ENCODE measurements around the gene SNX11.

Gene SNX11

DNA sequence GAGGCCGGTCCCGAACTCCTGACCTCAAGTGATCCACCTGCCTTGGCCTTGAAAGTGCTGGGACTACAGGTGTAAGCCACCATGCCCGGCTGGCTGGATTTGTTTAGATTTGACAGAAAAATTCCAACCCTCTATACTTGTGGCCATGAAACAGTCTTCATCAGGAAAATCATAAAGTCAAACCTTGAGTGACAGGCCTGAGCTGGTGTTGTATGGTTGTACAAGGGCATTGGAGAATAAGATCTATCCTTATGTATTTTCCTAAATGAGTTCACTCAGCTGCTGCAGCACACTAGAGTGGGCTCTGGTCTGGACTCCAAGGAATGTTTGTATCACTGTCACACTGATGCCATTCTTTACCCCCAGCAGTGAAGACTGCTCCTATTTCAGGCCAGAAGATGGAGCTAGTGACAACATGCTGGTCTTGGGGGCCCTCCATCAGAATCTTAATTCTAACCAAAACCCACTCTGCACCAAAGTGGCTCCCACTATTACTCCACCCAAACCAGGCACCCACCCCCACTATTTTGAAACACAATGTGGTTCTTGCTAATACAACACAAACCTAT is 27.4 kb downstream of the SNX11 start:
- no peak for TF ChIP-seq ZNF274 (IDR thresholded peaks at IDR 0.05; ENCODE audit: low read depth, low read length)
- no peak overlapping the region for H3K4me3 ChIP-seq (ENCODE audit: low read length)

- H3K4me3 ChIP-seq (ENCODE audit: low read length): no peak overlapping the region
- TF ChIP-seq ZNF274 (IDR thresholded peaks at IDR 0.05; ENCODE audit: low read depth, low read length): no peak
Measured at GRCh38 chr17:48137656-48138055, 30.1 kb downstream of the SNX11 start.

DNA sequence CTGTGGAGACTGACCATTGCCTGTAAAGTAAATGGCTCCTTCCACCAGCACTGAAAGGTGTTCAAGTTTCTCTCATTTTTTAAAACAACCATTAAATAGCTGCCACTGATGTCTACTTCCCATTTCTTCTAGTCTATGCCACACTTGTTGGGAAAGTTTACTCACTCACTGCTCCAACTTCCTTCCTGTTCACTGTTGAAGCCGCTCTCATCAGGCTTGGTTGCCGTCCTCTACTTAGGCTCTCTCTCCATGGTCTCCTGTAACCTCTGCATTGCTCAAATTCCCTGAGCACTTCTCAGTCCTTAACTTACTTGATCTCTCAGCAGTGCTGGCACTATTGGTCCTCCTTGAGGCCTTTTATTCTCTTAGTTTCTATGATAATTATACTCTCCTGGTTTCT is 32.4 kb downstream of the SNX11 start:
- no peak overlapping the region for H3K4me3 ChIP-seq (ENCODE audit: low read length)
- no peak for TF ChIP-seq ZNF274 (IDR thresholded peaks at IDR 0.05; ENCODE audit: low read depth, low read length)

DNA sequence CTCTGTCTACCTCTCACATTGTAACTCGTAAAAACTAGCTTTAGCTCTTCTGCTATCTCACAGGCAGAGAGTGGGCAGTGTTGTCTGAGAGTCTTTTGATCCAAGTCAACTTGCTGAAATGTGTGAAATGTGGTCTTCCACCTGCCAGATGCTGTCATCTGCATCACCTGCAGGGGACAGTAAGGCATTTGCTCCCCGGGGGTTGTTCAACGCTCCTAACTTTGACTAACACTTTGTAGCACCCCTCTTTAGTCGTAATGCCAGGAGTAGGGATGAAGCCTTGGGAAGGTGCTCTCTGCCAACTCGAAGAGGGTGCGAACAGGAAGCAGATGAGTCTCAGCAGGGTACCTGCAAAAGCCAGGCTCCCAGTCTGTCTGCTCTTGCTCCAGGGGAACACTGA is 36.1 kb downstream of the SNX11 start:
- no peak for TF ChIP-seq ZNF274 (IDR thresholded peaks at IDR 0.05; ENCODE audit: low read depth, low read length)
- H3K4me3 ChIP-seq (ENCODE audit: low read length): no peak overlapping the region

GRCh38 chr17:48144231-48144630 is 36.7 kb downstream of the SNX11 start:
- TF ChIP-seq ZNF274 (IDR thresholded peaks at IDR 0.05; ENCODE audit: low read depth, low read length): no peak
- no peak overlapping the region for H3K4me3 ChIP-seq (ENCODE audit: low read length)

DNA sequence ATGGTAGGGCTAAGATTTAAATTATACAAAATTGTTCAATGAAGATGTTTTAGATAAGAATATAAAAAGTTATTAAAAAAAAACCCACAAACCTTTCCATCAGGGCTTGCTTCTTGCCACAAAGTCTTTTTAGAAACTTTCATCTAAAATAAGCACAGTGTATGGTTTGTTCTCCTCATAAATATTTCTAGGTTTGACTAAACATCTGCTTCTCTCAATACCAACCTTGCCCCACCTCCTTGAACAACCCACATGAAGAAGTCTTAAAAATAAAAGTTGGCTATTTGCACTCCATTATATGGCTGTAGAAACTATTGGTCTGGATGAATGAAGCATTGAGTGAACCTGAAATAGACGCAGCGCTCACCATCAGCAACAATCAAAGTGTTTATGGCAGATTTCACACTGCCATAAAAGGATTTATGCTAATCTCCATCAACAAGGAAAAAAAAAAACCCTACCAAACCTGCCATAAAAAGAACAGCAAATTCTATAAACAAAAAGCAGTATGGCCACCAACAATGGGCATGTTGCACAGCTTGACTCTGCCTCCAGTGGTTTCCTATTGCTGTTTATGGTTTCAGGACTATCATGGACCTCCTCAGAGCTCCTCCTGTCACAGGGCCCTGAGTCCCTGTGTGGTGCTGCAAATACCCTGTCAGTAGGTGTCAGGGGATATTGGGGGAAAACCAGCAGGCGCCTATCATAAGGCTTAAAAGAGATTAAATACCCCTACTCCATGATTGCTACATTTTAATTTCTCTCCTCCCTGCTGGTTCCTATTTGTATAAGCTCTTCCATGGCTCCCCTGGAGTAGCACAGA is 37.6 kb downstream of the SNX11 start:
- no peak for TF ChIP-seq ZNF274 (IDR thresholded peaks at IDR 0.05; ENCODE audit: low read depth, low read length)
- no peak overlapping the region for H3K4me3 ChIP-seq (ENCODE audit: low read length)

DNA sequence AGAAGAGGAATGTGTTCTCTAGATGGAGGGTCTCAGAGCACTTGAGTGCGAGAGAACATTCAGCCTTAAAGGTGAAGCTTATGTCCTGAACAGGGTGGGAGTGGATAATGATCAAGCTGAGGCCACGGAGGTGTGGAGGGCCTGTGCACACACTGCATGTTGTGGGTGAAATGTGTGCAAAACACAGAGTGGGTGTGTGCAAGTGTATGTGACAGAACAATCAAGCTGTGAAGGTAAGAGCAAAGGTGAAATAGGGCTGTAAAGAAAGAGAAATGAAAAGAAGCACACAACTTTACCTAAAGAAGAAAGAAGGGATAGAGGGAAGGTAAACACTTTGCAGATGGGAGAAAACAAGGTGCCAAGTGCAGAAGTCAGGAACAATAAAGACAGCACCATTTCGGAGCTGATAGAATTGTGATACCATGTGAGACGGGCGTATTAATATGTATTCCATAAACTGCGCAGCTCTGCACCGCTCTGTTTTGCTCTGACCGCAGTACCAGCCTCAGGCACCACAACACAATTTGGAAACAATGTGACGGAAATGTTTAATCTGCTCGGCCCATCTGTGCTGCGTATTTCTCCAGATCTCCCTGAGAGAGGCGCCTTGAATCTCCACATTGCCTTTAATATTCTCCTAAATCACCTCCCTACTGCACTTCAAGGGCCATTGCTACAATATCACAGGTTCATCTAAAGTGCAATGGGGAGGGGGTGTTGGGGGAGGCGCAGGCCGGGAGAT is 40.6 kb downstream of the SNX11 start:
- TF ChIP-seq ZNF274 (IDR thresholded peaks at IDR 0.05; ENCODE audit: low read depth, low read length): no peak
- no peak overlapping the region for H3K4me3 ChIP-seq (ENCODE audit: low read length)

GRCh38 chr17:48148854-48149786 is 41.6 kb downstream of the SNX11 start:
- no peak overlapping the region for H3K4me3 ChIP-seq (ENCODE audit: low read length)
- no peak for TF ChIP-seq ZNF274 (IDR thresholded peaks at IDR 0.05; ENCODE audit: low read depth, low read length)

- H3K4me3 ChIP-seq (ENCODE audit: low read length): no peak overlapping the region
- TF ChIP-seq ZNF274 (IDR thresholded peaks at IDR 0.05; ENCODE audit: low read depth, low read length): no peak
Measured at GRCh38 chr17:48149787-48150463, 42.4 kb downstream of the SNX11 start.

GRCh38 chr17:48150597-48151001 is 43.0 kb downstream of the SNX11 start:
- TF ChIP-seq ZNF274 (IDR thresholded peaks at IDR 0.05; ENCODE audit: low read depth, low read length): no peak

DNA sequence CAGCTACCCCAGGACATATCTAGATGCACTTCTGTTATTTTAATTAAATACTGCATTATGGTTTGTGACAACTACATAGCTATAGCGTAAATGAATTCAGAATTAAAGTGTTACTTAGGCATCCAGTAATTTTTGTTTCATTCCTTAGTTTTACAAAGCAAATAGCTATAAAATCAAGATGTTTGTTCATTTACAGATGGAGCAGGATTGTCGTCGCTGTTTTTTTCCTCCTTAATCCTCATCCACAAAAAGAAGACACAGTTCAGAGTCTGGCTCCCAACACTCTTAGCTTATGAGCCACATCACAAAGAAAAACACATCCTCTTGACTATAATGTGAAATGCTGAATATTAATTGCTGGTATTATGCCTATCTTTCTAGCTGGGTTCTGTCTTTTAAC is 43.7 kb downstream of the SNX11 start:
- TF ChIP-seq ZNF274 (IDR thresholded peaks at IDR 0.05; ENCODE audit: low read depth, low read length): no peak
- no peak overlapping the region for H3K4me3 ChIP-seq (ENCODE audit: low read length)

More at GRCh38 chr17:48150597-48151001, 43.0 kb downstream of the SNX11 start:
- H3K4me3 ChIP-seq (ENCODE audit: low read length): no peak overlapping the region

GRCh38 chr17:48152289-48152688 is 44.7 kb downstream of the SNX11 start:
- no peak for TF ChIP-seq ZNF274 (IDR thresholded peaks at IDR 0.05; ENCODE audit: low read depth, low read length)
- H3K4me3 ChIP-seq (ENCODE audit: low read length): no peak overlapping the region

DNA sequence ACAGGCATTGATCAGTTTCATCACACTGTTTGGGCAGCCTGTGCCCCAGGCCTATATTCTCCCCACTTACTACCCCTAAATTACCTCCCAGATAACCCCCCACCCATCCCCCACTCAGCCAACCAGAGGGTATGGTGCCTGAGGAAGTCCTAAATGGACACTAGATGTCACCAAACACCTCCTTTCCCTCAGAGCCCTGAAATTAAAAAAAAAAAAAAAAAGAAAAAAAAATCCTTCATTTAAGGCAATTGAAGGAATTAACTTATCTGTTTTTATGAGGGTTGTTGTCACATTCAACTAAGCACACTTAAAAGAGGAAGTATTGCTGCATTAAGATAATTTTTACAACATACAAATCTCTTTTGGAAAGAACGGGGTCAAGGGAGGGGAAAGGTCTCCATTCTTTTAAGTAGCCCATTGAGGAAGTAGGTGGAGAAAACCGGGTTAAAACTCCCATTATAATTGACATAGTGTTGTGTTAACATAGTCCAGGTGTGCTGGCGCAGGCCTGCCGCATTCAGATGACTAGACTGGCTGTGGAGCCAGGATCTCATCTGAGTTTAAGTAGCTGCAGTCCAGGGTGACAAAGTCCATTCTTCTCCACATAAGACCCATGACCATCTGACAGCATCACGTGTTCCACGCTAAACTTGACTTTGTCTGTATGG is 46.3 kb downstream of the SNX11 start:
- no peak overlapping the region for H3K4me3 ChIP-seq (ENCODE audit: low read length)
- TF ChIP-seq ZNF274 (IDR thresholded peaks at IDR 0.05; ENCODE audit: low read depth, low read length): no peak

Measured in GM08714 (cell line).